ENCODE data around the gene USF1.

DNA sequence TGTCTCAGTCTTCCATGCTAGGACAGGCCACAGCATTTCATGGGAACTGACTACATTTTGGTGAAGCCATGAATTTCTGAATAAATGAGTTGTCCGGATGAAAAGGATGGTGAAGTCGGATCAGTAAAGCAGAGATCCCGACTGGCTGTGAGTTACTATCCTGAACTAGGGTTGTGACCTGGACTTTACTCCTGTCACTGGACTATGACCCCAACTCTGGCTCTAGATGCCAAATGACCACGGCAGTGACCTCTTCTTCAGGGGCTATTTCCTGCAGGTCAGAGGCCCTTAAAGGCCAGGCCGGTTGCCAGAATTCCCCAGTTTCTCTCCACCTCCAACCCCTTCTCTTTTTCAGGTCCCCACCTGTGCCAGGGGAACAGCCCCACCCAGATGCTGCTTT is 45.3 kb upstream of the USF1 start:
- TF ChIP-seq GATA3 (IDR thresholded peaks at IDR 0.05; ENCODE audit: low read depth, low read length) (no peak), GATA2 (IDR thresholded peaks at IDR 0.05; ENCODE audit: low read depth, low read length) (no peak)

Data from SH-SY5Y (cell line).